ENCODE measurements around the gene ULK3. TPM values are rescaled to one million over a fixed set of nuclear protein-coding genes. Genes with fewer than 3 reads are reported as not detected.
A peak's percentile ranks its signal among the peaks of the same experiment; 100 is the strongest.

Gene ULK3
- total RNA-seq, 2 experiments from 2014 or later: 41.1 to 49.9 TPM

DNA sequence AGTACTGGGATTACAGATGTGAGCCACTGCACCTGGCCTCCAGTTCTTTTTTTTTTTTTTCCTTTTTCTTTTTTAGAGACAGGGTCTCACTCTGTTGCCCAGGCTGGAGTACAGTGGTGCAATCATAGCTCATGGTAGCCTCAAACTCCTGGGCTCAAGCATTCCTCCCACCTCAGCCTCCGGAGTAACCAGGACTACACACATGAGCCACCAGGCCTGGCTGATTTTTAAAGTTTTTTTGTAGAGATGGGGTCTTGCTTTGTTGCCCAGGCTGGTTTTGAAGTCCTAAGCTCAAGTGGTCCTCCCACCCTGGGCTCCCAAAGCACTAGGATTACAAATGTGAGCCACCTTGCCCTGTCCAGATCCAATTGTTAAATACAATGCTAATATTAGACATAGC, 13.6 kb upstream of the ULK3 start:
- Mint-ChIP-seq H3K4me3 (no peak overlapping the region), H3K27me3 (no peaks in the 10 kb centered on the region), H3K36me3 (peaks cover 10% of the 10 kb centered on the region), H3K27ac (no peak overlapping the region), H3K4me1 (peaks cover 38% of the 10 kb centered on the region), H3K9me3 (no peaks in the 10 kb centered on the region)
- DNase-seq: no peak

DNA sequence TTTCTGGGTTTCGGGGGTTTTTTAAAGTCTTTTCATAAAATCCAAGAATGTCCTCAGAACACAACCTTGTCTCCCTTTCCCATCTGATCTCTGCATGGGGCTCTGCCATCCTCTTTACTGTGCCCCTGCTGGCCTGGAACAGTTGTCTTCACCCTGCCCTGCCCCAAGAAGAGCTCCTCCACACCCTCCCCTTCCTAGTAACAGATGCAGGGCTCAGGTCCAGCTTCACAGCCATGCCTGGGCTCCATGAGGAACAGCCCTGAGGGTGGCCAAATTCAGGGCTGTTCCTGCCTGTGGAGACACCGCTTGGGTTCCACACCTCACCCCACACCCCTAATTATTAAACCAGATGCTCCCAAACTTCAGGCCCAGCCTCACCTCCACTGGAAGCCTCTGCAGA, 12.9 kb upstream of the ULK3 start:
- Mint-ChIP-seq H3K27ac (peak overlapping the region; percentile 58), H3K27me3 (no peaks in the 10 kb centered on the region), H3K4me3 (no peak overlapping the region), H3K4me1 (peaks cover 35% of the 10 kb centered on the region), H3K9me3 (no peaks in the 10 kb centered on the region), H3K36me3 (peaks cover 10% of the 10 kb centered on the region)
- no peak for DNase-seq

DNA sequence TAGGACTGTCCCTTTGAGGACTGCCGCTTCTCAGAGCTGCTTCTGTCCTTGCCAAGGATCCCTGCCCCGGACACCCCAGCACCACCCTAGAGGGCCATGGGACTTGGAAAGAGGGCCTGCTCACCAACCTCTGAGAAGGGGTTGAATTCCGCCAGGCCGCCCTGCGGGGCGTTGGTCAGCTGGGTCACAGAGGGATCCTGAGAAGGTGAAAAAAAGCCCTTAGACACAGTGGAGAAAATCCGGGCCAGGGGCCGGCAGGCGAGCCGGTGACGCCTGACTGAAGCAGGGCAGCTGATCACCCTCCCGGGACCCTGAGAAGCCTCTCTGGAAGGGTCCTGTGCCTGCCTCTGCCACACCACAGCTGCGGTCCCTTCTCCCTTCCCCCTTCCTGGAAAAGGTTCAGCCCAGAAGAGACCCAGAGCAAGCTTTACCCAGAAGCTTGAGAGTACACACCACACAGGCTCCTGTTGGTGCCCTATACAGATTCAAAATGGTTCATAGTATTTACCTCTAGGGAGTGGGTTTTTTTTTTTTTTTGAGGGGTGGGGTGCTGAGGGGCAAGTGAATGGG, 11.6 kb upstream of the ULK3 start:
- no peak overlapping the region for H3K27ac Mint-ChIP-seq
- no peaks in the 10 kb centered on the region for H3K9me3 Mint-ChIP-seq
- DNase-seq: no peak
- H3K4me3 Mint-ChIP-seq: no peak overlapping the region
- peaks cover 32% of the 10 kb centered on the region for H3K4me1 Mint-ChIP-seq
- H3K27me3 Mint-ChIP-seq: no peaks in the 10 kb centered on the region
- peaks cover 13% of the 10 kb centered on the region for H3K36me3 Mint-ChIP-seq

DNA sequence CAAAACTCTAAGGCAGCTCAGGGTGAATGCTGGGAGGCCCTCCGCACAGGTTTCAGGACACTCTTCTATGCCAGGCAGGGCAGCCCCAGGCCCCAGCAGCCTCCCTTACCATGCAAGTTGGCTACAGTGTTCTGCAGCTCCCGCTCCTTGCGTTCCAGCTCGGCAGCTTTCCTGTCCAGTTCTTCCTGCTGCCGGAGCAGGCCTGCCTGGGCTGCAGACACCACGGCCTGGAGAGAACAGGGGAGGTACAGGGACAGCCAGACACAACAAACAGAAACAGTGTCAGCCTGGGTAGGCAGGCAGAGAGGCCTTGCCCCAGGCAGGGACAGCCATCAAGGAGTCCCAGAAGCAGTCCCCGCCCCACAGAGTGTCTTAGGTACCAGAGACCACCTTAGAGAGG, 9.0 kb upstream of the ULK3 start:
- Mint-ChIP-seq H3K9me3 (no peaks in the 10 kb centered on the region), H3K27ac (no peak overlapping the region), H3K27me3 (no peaks in the 10 kb centered on the region), H3K4me1 (peaks cover 7% of the 10 kb centered on the region), H3K36me3 (peaks cover 11% of the 10 kb centered on the region), H3K4me3 (no peak overlapping the region)
- DNase-seq: no peak

DNA sequence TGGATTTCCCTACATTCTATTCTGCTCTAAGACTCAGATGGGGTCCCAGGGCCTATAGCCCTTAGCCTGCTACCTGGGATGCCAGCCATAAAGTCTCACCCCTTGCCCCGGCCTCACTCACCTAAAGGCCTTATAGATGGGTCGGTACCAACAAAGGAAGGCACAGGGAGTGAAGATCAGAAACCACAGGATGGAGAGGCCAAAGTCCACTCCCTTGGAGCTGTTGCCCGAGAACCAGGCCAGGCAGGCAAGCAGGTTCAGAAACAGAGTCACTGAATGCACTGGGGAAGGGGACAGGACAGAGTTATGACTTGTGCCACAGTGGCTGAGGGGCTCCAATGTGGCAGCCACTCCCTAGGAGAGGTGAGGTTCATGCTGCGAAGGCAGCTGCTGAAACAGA, 7.4 kb upstream of the ULK3 start:
- Mint-ChIP-seq H3K9me3 (no peaks in the 10 kb centered on the region), H3K27ac (no peak overlapping the region)

DNA sequence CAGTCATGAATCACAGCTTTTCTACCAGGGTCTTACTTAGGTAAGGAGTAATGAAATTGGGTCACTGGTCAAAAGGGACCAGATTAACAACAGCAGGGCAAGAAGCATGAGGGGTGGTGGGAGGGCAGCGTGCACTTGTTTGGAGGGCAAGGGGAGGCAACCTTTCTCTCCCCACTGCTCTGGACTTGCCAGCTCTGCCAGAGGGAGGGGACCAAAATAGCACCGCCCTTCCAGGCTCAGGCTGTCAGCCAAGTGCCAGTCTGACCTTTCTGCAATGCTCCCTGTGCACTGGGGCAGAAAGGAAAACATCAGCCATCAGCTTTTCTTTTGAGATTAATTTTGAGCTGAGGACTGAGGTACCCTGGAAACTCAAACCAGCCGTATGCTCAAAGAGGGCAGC, 4.5 kb upstream of the ULK3 start:
- H3K27ac Mint-ChIP-seq: peak overlapping the region; percentile 15
- peaks cover 24% of the 10 kb centered on the region for H3K4me1 Mint-ChIP-seq
- DNase-seq: no peak
- H3K9me3 Mint-ChIP-seq: no peaks in the 10 kb centered on the region
- no peaks in the 10 kb centered on the region for H3K27me3 Mint-ChIP-seq
- no peak overlapping the region for H3K4me3 Mint-ChIP-seq
- H3K36me3 Mint-ChIP-seq: peaks cover 18% of the 10 kb centered on the region

More for the DNA sequence above, 7.4 kb upstream of the ULK3 start:
- peaks cover 6% of the 10 kb centered on the region for H3K4me1 Mint-ChIP-seq
- H3K4me3 Mint-ChIP-seq: no peak overlapping the region
- no peak for DNase-seq
- no peaks in the 10 kb centered on the region for H3K27me3 Mint-ChIP-seq
- peaks cover 17% of the 10 kb centered on the region for H3K36me3 Mint-ChIP-seq

DNA sequence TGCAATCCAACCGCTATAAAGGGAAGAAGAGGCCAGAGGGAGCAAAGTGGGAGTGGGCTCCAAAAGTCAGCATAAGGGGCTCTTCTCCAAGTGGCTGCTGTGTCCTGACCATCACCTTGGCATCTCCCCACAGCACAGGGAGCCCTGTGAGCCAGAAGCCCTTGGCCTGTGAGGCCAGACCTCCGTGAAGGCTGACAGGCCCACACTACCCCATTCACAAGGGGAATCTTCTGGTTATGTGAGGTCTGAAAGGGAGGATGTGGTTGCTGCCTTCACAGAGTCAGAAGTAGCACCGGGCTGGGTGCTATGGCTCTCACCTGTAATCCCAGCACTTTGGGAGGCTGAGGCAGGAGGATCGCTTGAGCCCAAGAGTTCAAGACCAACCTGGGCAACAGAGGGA, 2.6 kb upstream of the ULK3 start:
- H3K27me3 Mint-ChIP-seq: no peaks in the 10 kb centered on the region
- DNase-seq: no peak
- H3K27ac Mint-ChIP-seq: peak overlapping the region; percentile 89
- H3K4me3 Mint-ChIP-seq: peak overlapping the region; percentile 60
- peaks cover 40% of the 10 kb centered on the region for H3K4me1 Mint-ChIP-seq
- no peaks in the 10 kb centered on the region for H3K9me3 Mint-ChIP-seq
- peaks cover 18% of the 10 kb centered on the region for H3K36me3 Mint-ChIP-seq

DNA sequence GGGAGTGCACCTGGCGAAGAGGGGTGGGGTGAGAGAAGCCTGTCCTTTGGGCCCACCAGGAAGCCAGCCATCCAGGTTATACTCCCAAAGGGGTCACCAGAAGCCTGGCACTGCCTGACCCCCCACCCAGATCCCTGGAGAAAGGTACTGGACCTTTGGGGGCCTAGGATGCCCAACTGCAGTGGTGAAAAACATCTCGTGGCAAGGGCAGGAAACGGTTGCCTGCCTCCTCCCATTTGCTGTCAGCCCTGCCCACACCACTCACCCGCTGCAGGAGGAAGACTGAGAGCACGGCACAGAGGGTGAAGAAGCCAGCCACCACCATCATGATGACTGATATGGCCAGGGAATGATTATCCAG, 2.2 kb upstream of the ULK3 start:
- peak; percentile 53 for DNase-seq
- peaks cover 40% of the 10 kb centered on the region for H3K4me1 Mint-ChIP-seq
- no peaks in the 10 kb centered on the region for H3K27me3 Mint-ChIP-seq
- peaks cover 18% of the 10 kb centered on the region for H3K36me3 Mint-ChIP-seq
- H3K9me3 Mint-ChIP-seq: no peaks in the 10 kb centered on the region
- H3K27ac Mint-ChIP-seq: peak overlapping the region; percentile 89
- H3K4me3 Mint-ChIP-seq: peak overlapping the region; percentile 60

DNA sequence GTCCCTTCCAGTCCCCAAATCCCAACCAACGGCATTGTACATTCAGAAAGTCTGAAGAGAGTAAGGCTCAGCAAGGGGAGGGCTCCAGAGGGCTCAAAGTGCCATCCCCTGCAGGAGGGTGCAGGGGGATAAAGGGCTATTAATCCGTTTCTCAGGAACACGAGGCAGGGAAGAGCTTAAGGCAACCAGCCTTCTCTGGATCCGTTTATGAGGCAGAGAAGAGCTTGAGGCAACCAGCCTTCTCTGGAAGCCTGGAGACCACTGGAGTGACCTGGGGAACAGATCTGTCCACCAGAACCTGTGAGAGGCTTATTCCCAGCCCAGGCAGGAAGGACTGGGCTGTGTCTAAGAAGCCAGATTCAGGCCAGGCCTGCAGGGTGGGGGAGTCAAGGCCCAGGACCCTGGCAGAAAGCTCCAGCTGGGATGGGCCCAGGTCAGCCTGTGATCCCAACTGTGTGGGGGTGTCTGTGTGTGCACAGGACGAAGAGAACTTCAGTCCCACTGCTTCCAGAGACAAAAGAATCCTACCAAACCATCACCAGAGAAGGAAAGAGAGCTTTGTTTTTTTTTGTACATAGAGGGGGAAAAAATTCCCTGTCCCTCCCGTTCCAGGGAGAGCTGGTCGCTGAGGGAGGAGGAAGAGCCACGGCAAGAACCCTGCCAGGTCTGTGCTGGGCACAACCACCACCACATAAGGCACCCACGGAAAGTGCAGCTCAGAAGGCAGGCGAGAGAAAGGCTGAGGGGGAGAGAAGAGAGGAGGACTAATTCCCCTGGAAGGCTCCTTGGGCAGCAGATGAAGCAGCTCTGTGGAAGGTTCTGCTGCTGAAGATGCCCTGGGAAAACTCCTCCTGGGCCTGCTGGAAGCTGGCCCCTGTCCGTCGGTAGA, 1.6 kb upstream of the ULK3 start:
- peak overlapping the region; percentile 89 for H3K27ac Mint-ChIP-seq
- H3K27me3 Mint-ChIP-seq: no peaks in the 10 kb centered on the region
- peaks cover 41% of the 10 kb centered on the region for H3K4me1 Mint-ChIP-seq
- H3K9me3 Mint-ChIP-seq: no peaks in the 10 kb centered on the region
- peak overlapping the region; percentile 60 for H3K4me3 Mint-ChIP-seq
- peaks cover 16% of the 10 kb centered on the region for H3K36me3 Mint-ChIP-seq
- DNase-seq: no peak

DNA sequence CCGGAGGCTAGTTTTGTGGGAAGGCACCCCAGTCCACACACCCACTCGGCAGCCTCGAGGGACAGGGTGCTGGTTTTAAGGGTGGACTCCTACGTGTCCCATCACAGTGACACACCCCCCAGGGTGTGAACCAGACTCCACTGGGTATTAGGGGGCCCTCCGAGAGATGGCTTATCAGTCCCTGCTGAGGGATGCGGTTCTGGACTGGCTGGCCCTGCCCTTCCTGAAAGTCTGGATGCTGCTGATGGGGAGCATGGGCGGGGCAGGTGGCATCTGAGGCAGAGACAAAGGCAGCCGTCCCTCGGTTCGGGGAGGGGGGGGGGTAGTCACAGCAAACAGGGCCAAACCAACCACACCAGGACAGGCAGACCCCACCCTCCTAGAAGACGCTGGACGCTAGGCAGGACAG, 939 bp upstream of the ULK3 start:
- H3K36me3 Mint-ChIP-seq: peaks cover 16% of the 10 kb centered on the region
- peaks cover 41% of the 10 kb centered on the region for H3K4me1 Mint-ChIP-seq
- peak overlapping the region; percentile 89 for H3K27ac Mint-ChIP-seq
- H3K9me3 Mint-ChIP-seq: no peaks in the 10 kb centered on the region
- no peak for DNase-seq
- peak overlapping the region; percentile 90 for H3K4me3 Mint-ChIP-seq
- no peaks in the 10 kb centered on the region for H3K27me3 Mint-ChIP-seq

DNA sequence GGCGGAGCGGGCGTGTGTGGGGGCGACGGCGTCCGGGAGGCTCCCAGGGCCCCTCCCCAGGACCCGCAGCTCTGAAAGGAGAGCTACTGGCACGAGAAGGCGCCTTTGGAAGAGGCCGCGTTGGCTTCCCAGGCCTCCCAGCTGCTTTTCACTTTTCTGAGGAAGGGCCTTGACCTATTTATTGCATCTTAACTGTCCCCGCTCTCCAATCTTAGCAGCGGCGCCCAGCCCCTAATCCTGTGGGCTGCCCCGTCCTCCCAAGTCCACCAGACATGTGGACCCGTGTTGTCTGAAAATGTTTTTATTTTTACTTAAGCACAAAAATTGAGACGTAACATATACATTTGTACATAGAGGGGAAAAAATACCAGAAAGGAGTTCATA, 481 bp upstream of the ULK3 start:
- Mint-ChIP-seq H3K27ac (peak overlapping the region; percentile 89), H3K9me3 (no peaks in the 10 kb centered on the region), H3K4me1 (peaks cover 41% of the 10 kb centered on the region), H3K36me3 (peaks cover 17% of the 10 kb centered on the region), H3K27me3 (no peaks in the 10 kb centered on the region), H3K4me3 (peak overlapping the region; percentile 90)
- DNase-seq: no peak

DNA sequence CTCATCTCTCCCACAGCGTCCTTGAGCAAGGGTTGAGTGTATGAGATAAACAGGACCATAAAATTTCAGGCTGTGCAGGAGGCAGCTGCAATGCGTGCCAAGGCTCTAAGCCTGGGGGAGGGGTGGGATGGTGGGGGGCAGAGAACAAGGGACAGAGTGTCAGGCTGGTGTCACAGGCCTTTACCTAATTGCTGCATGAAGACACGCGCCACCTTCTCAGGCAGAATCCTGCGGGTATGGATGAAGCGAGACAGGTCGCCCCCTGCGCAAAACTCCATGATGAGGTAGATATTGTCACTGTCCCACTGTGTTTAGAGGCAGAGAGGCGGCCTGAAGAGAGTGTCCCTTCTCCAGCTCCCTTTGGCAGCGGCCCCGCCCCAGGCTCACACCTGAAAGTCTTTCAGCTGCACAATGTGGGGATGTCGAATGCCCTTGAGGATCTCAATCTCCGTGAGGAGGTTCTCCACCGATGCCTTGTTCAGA, 1.0 kb downstream of the ULK3 start:
- Mint-ChIP-seq H3K9me3 (no peaks in the 10 kb centered on the region), H3K4me3 (peak overlapping the region; percentile 91), H3K36me3 (peaks cover 14% of the 10 kb centered on the region), H3K27me3 (no peaks in the 10 kb centered on the region), H3K27ac (peak overlapping the region; percentile 42), H3K4me1 (peaks cover 41% of the 10 kb centered on the region)
- no peak for DNase-seq

DNA sequence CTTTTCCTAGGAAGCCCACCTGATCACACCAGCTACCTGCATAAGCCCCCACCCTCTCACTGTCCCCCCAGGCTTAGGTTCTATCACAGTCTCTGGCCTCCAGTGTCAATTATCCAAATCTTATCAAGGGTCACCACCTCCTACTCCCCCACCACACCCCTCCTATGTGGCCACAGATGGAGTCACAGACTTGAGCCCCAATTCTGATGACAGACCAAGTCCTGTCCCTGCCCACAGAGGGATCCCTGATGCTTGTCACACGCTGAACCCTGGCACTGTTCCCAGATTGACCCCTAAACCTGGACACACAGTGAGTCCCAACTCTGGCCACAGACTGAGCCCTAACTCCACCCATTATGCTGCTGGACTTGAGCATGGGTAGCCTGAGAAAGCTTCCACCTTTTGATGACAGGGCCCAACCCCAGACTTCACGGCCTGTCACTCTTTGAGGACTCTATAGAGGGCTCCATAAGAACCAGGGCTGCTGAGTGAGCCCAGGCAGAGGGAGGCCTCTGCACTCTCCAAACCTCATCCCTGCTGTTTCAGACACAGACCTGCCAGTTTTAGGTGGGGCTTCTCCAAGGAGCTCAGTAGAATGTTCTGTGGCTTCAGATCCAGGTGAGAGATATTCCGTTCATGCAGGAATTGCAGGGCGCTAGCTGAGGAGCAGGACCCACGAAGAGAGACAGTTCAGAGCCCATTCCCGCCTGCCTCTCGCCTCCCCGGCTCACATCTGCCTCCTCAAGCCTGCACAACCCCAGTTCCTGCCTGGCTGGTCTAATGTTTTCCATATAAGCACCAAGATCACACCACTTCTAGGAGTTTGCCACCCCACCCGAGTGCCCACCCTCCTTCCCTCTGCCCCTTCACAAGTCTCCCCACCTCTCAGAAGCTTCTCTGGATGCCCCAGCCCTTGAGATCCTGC, 1.8 kb downstream of the ULK3 start:
- Mint-ChIP-seq H3K27me3 (no peaks in the 10 kb centered on the region), H3K27ac (no peak overlapping the region)

DNA sequence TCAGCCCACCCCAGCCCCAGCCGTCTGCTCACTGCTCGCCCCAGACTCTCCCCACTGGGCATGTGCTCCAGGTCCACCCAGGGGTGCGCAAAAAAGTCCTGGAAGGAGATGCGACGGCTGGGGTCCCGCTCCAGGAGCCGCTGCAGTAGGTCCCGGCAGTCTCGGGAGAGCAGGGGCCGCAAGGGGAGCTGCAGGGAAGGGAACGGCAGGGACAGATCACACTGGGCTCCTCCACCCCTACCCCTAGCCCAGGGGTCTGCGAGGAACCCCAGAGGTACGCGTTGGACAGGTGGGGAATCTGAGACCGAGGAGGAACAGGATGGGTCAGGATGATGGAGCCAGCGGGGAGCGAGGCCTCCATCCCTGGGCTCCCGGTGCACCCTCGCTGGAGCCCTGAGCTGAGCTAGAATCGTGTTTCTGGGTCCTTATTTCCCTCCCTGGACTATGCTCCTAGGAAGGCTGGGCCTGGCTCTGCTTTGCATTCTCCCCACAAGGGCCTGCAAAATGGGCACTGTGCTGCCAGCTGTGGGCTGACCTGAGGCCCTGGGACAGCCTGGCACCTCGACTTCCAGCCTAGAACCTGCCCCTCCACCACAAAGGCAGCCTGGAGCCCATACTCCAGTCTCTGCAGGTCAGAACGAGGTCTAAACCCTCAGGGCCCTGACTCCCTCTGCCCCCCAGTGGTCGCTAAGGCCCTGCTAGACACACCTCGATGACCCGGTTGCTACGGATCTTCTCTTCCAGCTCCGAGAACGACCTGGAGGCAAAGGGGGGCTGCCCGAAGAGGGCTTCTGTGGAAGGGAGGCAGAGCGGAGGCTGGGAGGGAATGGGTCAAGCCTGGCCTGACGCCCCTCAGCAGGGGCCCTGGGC, 3.2 kb downstream of the ULK3 start:
- no peak overlapping the region for H3K27ac Mint-ChIP-seq
- H3K4me1 Mint-ChIP-seq: peaks cover 31% of the 10 kb centered on the region
- no peaks in the 10 kb centered on the region for H3K9me3 Mint-ChIP-seq
- DNase-seq: no peak
- H3K27me3 Mint-ChIP-seq: no peaks in the 10 kb centered on the region
- peaks cover 5% of the 10 kb centered on the region for H3K36me3 Mint-ChIP-seq
- H3K4me3 Mint-ChIP-seq: no peak overlapping the region

More for the DNA sequence above, 1.8 kb downstream of the ULK3 start:
- H3K9me3 Mint-ChIP-seq: no peaks in the 10 kb centered on the region
- DNase-seq: no peak
- H3K4me1 Mint-ChIP-seq: peaks cover 40% of the 10 kb centered on the region
- H3K36me3 Mint-ChIP-seq: peaks cover 12% of the 10 kb centered on the region
- peak overlapping the region; percentile 38 for H3K4me3 Mint-ChIP-seq
